Mucosa of descending colon (tissue), 3 donors: ENCODE data around the gene TMEM214. TPM values are rescaled to one million over a fixed set of nuclear protein-coding genes. Genes with fewer than 3 reads are reported as not detected.
A peak's percentile ranks its signal among the peaks of the same experiment; 100 is the strongest.
"Not testable (repeated sequence)": the region's sequence is repeated elsewhere in the genome, so short reads cannot be mapped to it uniquely, and the experiment has no call there.

Experiments used
- ATAC-seq: fragments of 200-7000 bp; cut with Tn5 transposase; one replicate; pipeline ENCODE4 v1.9.1; 2020; ENCODE audit warnings: mild to moderate bottlenecking, moderate library complexity
- DNase-seq, 3 donors: peaks; one replicate each; pipeline ENCODE4 v3.0.0-alpha.2; 2020
- H3K36me3 ChIP-seq: fragments of 200-600 bp; one replicate; pipeline ENCODE4 v1.8.0; 2021; ENCODE audit warnings: low read depth, mild to moderate bottlenecking
- H3K4me1 ChIP-seq: fragments of 200-600 bp; one replicate; pipeline ENCODE4 v1.8.0; 2021; ENCODE audit warnings: low read depth, mild to moderate bottlenecking
- H3K4me3 ChIP-seq: fragments of 200-600 bp; one replicate; pipeline ENCODE4 v1.8.0; 2021; ENCODE audit warnings: mild to moderate bottlenecking
- H3K9me3 ChIP-seq: fragments of 200-600 bp; one replicate; pipeline ENCODE4 v1.8.0; 2021; ENCODE audit warnings: mild to moderate bottlenecking
- intact Hi-C, 2 donors: fragments of 100-400 bp; cut with DNase I in 1 of 2; cut with micrococcal nuclease in 1 of 2; formaldehyde crosslinking; loops; one replicate each; pipeline versions ENCODE4 v1.11.0 to v1.11.1; 2022; cut with DNase I, micrococcal nuclease
- total RNA-seq, 3 donors: library from RNA; stranded (reverse); fragmentation: NEBNext Ultra II Directional in 2 of 3; extraction: Animal tissue kit (Norgen Biotek cat#: 25700) in 2 of 3; gene quantifications; one replicate each; pipeline versions ENCODE4 v1.2.1 to v1.2.4, GENCODE V29; 2021 to 2023
- TF ChIP-seq, protein P1 (sequence below): fragments of 200-600 bp; IDR thresholded peaks from one replicate; pipeline ENCODE4 v1.8.0; 2022; ENCODE audit warnings: antibody characterized with exemption, mild to moderate bottlenecking
- donor health status: DM: no; HTN: no; CAD: no; lungs with moderate emphysema.
- donor health status: DM: no; HTN: no; CAD: no.
- donor health status: DM: no; HTN: yes; CAD: no.

TMEM214 gene
- total RNA-seq, 3 donors from 2014 or later, result 78.9 to 93.3 (median 80.1) TPM

- ATAC-seq, result peak; percentile 19
- no peaks in the 10 kb centered on the region for H3K36me3 ChIP-seq
- DNase-seq, result peak; percentile 66 to 75 (median 74)
- intact Hi-C loops, result no loop called here
- no peaks in the 10 kb centered on the region for H3K9me3 ChIP-seq
- peak overlapping the region; percentile 55 for H3K4me3 ChIP-seq
- TF ChIP-seq, protein P1, sequence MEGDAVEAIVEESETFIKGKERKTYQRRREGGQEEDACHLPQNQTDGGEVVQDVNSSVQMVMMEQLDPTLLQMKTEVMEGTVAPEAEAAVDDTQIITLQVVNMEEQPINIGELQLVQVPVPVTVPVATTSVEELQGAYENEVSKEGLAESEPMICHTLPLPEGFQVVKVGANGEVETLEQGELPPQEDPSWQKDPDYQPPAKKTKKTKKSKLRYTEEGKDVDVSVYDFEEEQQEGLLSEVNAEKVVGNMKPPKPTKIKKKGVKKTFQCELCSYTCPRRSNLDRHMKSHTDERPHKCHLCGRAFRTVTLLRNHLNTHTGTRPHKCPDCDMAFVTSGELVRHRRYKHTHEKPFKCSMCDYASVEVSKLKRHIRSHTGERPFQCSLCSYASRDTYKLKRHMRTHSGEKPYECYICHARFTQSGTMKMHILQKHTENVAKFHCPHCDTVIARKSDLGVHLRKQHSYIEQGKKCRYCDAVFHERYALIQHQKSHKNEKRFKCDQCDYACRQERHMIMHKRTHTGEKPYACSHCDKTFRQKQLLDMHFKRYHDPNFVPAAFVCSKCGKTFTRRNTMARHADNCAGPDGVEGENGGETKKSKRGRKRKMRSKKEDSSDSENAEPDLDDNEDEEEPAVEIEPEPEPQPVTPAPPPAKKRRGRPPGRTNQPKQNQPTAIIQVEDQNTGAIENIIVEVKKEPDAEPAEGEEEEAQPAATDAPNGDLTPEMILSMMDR, result no peak
- peaks cover 24% of the 10 kb centered on the region for H3K4me1 ChIP-seq
These were observed 39.4 kb downstream of the TMEM214 start for GRCh38 chr2:27071990-27072830.

DNA sequence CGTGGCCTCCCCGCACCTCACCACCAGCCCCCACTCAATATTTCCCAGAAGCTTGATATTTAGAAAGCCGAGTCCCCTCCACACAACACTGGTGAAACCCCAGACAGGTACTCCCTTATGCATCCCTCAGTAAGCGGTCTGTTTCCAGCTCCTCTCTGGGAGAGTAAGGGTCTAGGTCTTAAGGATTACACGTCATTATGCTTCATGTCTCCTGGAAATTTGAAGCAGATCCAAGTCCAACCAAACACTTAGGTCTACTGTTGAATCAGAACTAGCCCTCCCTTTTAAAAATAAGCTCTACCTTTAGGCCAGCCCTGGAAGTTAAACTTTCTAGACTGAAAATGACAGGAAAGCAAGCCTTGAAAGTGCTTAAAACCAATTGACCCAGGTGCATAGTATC lies 40.2 kb downstream of the TMEM214 start:
- Histone ChIP-seq H3K4me3 (no peak overlapping the region), H3K36me3 (no peaks in the 10 kb centered on the region), H3K9me3 (no peaks in the 10 kb centered on the region), H3K4me1 (peaks cover 24% of the 10 kb centered on the region)
- ATAC-seq (no peak), DNase-seq (no peak)
- intact Hi-C loops, result no loop called here
- TF ChIP-seq, protein P1, result no peak

- Histone ChIP-seq H3K4me3 (no peak overlapping the region), H3K4me1 (peaks cover 24% of the 10 kb centered on the region), H3K36me3 (no peaks in the 10 kb centered on the region), H3K9me3 (no peaks in the 10 kb centered on the region)
- intact Hi-C loops, result no loop called here
- ATAC-seq (no peak), DNase-seq (peak in 1 of 3 donors; percentile 24)
- TF ChIP-seq, protein P1, result no peak
These were observed 41.0 kb downstream of the TMEM214 start for GRCh38 chr2:27073782-27074181.

DNA sequence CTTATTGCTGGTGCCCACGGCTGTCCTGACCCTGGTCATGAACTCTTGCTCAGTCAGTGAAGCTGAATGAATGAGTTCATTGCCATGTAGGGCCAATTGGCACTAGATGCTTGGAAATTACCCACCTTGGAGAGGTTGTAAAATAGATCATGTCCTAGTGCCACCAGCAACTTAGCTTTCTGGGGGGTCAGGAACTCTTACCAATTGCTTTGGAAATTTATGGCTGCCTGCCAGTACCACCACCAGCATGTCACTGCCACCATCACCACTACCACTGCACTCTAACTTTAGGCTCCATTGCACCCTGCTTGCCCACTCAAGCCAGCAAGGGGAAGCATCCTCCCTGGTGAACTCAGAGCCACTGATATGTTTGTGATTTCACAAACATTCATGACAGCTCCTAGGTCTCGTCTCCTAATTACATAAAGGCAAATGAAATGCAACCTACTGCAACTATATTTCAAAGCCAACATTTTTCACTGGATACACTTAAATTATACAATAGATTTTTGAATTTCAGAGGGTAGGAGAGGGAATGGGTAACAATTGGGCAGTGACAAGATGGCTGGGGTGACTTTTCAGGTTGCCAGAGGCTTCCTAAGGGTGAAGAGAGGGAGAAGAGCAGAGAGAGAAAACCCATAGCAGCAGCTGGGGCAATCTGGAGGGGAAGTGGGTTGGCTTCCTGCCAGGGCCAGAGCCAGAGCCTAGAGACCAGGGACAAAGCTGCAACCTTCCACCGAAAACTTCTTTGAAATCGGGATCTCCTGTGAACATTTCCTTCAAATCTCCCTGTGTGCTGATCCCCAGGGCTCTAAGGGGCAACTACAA lies 42.2 kb downstream of the TMEM214 start:
- ATAC-seq (no peak), DNase-seq (peak; percentile 65 to 71 (median 71))
- TF ChIP-seq, protein P1, result no peak
- Histone ChIP-seq H3K36me3 (no peaks in the 10 kb centered on the region), H3K4me3 (no peak overlapping the region), H3K9me3 (no peaks in the 10 kb centered on the region), H3K4me1 (peaks cover 21% of the 10 kb centered on the region)
- intact Hi-C loops, result no loop called here

GRCh38 chr2:27075566-27075871 lies 42.8 kb downstream of the TMEM214 start:
- H3K9me3 ChIP-seq, intact Hi-C loops, H3K36me3 ChIP-seq, DNase-seq, H3K4me3 ChIP-seq, ATAC-seq: not testable (repeated sequence)
- peaks cover 17% of the 10 kb centered on the region for H3K4me1 ChIP-seq

DNA sequence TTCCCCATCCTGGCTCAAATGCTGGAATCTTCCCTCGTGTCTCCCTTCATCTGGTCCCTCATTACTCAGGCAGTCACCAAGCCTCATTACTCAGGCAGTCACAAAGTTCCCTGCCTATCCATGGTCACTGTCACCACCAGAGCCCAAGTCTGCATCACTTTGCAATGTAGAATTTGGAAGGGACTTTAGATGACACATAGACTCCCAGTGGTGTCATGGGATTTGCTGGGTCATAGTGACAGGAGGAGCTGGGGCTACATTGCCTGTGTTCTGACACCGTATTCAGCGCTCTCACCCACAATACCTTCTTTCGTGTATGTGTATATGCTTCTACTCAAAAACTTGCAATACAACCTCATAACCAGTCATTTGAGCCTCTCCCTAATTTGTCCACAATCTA lies 43.6 kb downstream of the TMEM214 start:
- DNase-seq (no peak), ATAC-seq (no peak)
- Histone ChIP-seq H3K4me1 (peaks cover 19% of the 10 kb centered on the region), H3K9me3 (no peaks in the 10 kb centered on the region), H3K4me3 (no peak overlapping the region), H3K36me3 (no peaks in the 10 kb centered on the region)
- intact Hi-C loops, result no loop called here
- TF ChIP-seq, protein P1, result no peak
